Subcutaneous adipose tissue (tissue), 4 donors: ENCODE measurements around the gene ZNF689. TPM values are rescaled to one million over a fixed set of nuclear protein-coding genes. Genes with fewer than 3 reads are reported as not detected.

Source experiments
- total RNA-seq, 4 donors: library from RNA; depleted of rRNA; stranded (reverse); fragments of >200 nt; gene quantifications; one replicate each; pipeline ENCODE4 v1.1.0, GENCODE V29; 2016
- TF ChIP-seq, protein P1 (sequence below): fragments of 450-650 bp; IDR thresholded peaks from one replicate; pipeline ENCODE4 v1.5.1; 2016; ENCODE audit warnings: low read depth, mild to moderate bottlenecking, control low read depth, antibody characterized with exemption, moderate library complexity

The ZNF689 gene
- total RNA-seq, 4 donors from 2014 or later, result 5.3 to 9.8 (median 7.4) TPM

DNA sequence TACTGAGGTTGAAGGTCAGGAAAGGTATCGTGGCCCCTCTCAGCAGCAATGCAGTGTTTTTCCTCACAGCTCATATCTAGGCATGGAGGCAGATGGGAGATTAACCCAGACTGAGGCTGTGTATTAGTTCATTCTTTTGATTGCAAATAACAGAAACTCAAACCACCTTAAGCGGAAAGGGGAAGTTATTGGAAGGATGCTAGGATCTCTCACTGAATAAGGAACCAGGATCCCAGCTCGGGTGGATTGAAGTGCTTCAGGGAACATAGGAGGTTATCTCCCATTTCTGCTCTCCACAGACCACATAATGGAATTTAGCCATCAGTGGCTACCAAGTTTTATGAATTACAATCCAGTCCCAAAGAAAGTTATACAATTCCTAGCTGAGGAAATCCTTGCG is 8.2 kb downstream of the ZNF689 start:
- TF ChIP-seq, protein P1, sequence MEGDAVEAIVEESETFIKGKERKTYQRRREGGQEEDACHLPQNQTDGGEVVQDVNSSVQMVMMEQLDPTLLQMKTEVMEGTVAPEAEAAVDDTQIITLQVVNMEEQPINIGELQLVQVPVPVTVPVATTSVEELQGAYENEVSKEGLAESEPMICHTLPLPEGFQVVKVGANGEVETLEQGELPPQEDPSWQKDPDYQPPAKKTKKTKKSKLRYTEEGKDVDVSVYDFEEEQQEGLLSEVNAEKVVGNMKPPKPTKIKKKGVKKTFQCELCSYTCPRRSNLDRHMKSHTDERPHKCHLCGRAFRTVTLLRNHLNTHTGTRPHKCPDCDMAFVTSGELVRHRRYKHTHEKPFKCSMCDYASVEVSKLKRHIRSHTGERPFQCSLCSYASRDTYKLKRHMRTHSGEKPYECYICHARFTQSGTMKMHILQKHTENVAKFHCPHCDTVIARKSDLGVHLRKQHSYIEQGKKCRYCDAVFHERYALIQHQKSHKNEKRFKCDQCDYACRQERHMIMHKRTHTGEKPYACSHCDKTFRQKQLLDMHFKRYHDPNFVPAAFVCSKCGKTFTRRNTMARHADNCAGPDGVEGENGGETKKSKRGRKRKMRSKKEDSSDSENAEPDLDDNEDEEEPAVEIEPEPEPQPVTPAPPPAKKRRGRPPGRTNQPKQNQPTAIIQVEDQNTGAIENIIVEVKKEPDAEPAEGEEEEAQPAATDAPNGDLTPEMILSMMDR, result no peak

GRCh38 chr16:30600929-30601328 is 9.3 kb downstream of the ZNF689 start:
- TF ChIP-seq, protein P1, result no peak

DNA sequence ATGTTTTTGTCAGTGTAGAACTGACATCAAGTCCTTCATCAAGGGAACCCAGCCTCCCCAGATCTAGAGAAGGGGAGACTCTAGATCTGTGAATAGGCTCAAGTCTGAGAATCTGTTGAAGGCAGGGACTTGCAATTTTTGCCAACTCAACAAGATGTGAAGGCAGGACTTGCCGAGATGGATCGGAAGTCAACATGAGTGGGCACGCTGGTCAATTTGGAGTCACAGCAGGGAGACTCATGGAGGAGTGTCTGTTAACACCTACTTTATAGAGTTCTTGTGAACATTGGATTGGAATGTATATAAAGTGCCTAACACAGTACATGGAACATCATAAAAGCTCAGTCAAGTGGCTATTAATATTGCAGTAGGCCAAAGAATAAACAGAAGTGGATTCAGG is 10.0 kb downstream of the ZNF689 start:
- TF ChIP-seq, protein P1, result no peak

DNA sequence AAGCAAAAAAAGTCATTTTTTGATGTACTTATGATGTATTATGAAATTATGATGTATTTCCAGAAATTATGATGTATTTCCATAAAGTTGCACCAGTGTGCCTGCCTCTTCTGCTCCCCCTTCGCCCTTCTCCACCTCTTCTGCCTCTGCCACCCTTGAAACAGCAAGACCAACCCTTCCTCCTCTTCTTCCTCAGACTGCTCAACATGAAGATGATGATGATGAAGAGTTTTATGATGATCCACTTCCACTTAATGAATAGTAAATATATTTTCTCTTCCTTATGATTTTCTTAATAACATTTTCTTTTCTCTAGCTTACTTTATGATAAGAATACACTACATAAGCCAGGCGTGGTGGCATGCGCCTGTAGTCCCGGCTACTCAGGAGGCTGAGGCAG is 17.3 kb downstream of the ZNF689 start:
- TF ChIP-seq, protein P1, result no peak

DNA sequence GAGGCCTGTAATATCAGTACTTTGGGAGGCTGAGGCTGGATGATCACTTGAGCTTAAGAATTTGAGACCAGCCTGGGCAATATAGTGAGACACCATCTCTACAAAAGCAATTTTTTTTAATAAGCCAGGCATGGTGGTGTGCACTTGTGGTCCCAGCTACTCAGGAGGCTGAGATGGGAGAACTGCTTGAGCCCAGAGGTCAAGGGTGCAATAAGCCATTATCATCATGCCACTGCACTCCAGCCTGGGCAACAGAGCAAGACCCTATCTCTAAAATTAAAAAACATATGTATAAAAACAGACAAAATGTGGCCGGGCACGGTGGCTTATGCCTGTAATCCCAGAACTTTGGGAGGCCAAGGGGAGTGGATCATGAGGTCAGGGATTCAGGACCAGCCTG is 21.5 kb downstream of the ZNF689 start:
- TF ChIP-seq, protein P1, result no peak

- TF ChIP-seq, protein P1, result no peak
Observed at GRCh38 chr16:30585400-30586191, 24.6 kb downstream of the ZNF689 start, which contains the start of gene ZNF785. TSS of gene ZNF785 (minus strand) at chr16:30585697. CDS start at chr16:30585611, 86 bp downstream.

DNA sequence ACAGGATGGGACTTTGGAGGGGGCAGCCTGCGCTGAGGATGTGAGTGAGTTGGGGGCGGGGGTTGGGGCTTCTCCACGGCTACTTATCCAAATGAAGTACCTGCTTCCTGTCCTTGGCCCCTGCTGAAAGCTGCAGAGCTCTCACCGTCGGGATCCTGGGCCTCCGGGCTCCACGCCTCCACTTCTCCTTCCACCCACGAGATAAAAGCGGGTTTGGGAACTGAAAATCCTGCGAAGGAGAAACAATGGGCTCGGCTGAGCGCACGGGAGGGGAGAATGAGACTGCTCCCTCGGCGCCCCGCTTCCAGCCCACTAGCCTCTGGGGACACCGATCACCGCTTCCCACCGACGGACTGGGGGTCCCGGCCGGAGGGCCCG is 25.2 kb downstream of the ZNF689 start:
- TF ChIP-seq, protein P1, result no peak
